ENCODE results near the gene RAB34.
"Not testable (repeated sequence)": the region's sequence is repeated elsewhere in the genome, so short reads cannot be mapped to it uniquely, and the experiment has no call there.

Gene RAB34

DNA sequence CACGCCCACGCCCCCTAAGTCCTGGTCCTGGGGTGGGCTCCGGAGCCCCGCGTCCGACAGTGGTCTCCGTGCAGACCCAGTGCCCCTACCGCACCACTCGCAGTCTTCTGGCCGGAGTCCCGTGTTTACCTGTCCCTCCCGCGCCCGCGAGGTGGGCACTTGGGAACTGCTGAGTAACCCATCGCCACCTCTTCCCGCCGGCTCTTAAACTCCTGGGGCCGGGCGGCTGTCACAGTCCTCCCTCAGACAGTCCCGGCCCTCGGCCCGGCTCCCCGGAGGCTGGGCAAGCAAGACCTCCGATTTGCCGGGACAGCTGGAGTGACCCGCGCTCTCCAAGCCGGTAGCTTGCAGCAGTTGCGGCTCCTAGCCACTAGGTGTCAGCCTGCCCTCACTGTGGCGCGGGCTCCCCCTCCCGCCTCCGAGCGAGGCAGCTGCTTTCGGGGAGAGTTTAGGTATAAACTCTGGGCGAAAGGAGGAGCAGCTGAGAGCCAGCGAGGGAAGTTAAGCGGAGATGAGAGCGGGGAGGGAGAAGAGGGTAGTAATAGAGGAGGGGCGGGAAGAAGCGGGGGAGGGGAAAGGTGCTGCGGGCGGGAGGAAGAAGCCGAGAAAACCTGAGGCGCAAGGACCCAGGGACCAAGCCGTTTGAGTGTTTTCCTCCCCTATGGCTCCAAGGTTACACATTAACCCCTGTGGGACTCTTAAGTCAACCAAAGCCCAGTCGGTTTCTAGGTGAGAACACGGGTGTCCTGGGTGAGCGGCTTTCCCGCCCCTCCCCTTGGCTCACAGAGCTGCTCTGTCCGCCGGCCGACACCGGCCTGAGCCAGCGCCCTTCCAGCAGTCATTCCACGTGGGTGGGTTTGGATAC lies 9.2 kb upstream of the RAB34 start:
- DNase-seq, result peak; percentile 91

DNA sequence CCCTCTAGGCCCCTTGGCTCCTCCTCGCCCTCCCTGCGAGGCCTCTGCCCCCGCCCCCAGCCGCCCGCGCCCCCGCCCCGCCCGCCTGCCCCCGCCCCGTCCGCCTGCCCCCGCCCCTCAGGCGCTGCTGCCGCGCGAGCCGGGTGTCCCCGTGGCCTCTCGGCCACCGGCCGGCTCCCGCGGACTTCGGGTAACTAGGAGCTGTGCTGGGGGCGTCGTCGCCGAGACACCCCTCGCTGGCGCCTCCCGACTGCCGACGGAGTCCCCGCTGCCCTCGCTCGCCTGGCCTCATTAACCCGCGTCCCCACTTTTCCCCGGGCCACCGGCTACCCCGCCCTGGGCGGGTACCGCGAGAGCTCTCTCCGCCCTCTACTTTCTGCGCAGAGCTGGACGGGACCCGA lies 8.6 kb upstream of the RAB34 start, which contains the start of gene TLCD1:
Gene TLCD1 (minus strand): TSS at position 8 of the 401 bp plus-strand sequence. CDS start 136 bp downstream, outside the sequence.
- DNase-seq, result no peak

GRCh38 chr17:28725660-28726225 lies 8.1 kb upstream of the RAB34 start:
- DNase-seq, result peak; percentile 21

DNA sequence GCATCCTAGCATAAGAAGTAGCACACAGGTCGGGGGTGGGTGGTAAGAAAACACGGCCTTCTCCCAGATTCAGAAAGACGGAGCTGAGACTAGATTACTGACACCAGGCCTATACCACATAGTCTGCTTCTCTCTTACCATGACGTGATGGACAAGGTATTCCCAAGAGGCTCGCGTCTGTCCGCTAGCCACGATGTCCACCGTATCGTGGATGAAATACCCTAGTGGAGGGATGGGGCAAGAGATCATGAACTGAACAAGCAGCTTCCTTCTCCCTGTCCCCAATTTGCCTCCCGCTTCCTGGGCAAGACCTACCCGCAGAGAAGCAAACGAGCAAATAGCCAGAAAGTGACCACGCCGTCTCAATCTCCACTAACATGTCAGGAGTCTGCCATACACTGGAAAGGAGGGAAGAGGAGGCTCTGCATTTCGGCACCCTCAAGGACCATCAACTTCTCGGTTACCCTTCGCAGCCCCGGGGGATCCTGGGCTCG lies 7.5 kb upstream of the RAB34 start:
- DNase-seq, result peak; percentile 41

- no peak for DNase-seq
Measured at GRCh38 chr17:28724500-28725165, 7.0 kb upstream of the RAB34 start.

DNA sequence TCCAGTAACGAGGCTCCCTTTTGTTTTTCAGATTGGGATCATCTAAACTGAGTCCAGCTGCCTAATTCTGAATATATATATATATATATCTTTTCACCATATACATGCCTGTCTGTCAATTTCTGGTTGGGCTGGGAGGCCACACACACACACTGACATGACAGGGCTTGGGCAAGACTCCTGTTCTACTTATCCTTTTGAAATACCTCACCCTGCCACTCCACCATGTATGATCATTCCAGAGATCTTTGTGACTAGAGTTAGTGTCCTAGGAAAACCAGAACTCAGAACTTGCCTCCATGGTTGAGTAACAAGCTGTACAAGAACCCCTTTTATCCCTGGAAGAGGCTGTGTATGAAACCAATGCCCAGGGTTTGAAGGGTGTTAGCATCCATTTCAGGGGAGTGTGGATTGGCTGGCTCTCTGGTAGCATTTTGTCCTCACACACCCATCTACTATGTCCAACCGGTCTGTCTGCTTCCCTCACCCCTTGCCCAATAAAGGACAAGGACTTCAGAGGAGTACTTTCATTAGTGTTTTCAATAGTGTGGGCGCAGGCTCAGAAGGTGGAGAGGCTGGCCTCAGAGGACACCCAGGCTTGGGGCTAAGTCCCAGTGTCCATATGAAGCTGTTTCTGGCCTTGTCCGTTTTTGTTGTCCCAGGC lies 6.3 kb upstream of the RAB34 start:
- not testable (repeated sequence) for DNase-seq

DNA sequence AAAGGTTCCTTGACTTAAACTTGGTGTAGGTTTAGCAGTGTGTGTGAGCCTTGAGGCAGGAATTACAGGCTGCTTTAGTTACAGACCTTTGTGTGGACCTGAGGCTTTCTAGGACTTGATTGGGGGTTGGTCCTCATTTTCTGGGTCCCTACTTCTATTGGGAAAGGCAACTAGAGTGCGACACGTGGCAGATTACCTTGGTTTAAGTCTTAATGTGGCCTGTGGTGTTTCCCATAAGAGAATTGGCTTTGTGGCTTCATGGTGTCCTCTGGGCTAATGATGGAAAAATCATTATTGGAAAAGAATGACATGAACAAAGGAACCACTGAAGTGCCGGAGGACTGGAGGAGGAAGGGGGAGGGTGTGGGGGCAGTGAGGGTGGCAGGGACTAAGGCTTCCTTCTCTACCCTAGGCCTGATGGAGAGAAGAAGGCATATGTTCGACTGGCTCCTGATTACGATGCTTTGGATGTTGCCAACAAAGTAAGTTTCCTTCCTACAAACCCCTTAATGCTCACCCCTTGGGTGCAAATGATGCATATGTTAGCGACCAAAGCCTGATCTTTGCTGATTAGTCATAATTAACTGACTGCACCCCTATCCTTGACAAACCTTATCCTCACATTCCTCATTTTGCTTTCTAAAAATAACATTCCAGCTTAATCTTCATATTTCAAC lies 5.6 kb upstream of the RAB34 start:
- no peak for DNase-seq

- no peak for DNase-seq
Measured at GRCh38 chr17:28722417-28723158, 4.9 kb upstream of the RAB34 start.

- not testable (repeated sequence) for DNase-seq
Measured at GRCh38 chr17:28720997-28721329, 3.3 kb upstream of the RAB34 start.

DNA sequence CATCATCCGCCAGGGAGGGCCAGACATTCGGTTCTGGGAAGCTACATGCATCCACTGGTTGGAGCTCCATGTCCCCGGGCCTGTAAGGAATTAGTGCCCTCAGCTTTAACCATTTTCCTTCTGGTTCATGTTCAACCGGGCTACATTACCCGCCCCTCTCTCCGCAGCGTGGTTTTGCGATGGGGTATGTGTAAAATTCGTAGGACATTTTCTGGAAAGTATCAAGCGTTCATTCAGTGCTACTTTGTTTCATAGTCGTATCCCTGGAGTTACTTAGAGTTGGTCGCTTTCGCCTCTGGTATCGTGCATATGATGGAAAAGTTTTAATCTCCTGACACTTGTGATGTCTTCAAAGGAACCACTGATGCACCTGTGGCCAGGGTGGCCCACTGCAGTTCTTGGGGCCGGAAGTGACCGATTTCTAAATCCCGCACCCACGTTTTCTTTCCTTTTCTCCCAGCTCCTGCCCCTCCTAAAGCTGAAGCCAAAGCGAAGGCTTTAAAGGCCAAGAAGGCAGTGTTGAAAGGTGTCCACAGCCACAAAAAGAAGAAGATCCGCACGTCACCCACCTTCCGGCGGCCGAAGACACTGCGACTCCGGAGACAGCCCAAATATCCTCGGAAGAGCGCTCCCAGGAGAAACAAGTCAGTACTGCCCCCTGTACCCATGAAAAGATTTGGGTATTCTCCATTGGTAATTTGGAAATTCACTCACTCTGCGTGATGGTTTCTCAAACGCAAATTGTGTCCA lies 2.8 kb upstream of the RAB34 start:
- DNase-seq, result no peak

GRCh38 chr17:28719021-28719433 lies 1.4 kb upstream of the RAB34 start:
- no peak for DNase-seq

DNA sequence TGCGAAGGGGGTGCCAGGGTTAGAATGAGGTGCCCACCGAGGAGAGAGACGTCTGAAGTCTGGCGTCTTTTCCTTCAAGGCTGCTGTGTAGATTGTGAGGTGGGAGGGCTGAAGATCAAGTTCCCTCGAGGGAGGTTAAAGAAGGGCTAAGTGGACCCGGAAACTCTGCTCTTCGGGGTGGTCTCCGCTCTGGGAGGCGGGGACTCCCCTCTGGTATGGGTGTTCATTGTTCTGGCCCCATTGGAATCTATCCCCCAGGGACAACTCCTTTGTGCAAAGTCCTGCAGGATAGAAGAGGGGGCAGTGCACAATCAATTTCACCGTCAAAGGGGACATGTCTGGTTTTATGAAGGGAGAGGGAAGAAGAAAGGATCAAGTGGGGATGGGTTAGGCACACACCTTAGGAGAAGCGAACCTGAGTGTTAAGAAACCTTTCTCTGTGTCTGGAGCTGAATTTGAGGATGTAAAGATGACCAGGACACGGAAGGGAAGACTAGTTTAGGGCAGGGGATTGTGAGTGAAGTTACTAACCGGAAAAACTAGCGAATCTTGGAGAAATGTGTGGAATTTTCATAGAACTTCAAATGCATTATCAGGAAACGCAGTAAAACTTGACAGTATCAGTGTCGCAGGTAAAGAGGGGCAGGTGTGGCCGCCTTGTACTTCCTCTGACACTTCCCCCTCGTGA lies 809 bp upstream of the RAB34 start:
- no peak for DNase-seq

DNA sequence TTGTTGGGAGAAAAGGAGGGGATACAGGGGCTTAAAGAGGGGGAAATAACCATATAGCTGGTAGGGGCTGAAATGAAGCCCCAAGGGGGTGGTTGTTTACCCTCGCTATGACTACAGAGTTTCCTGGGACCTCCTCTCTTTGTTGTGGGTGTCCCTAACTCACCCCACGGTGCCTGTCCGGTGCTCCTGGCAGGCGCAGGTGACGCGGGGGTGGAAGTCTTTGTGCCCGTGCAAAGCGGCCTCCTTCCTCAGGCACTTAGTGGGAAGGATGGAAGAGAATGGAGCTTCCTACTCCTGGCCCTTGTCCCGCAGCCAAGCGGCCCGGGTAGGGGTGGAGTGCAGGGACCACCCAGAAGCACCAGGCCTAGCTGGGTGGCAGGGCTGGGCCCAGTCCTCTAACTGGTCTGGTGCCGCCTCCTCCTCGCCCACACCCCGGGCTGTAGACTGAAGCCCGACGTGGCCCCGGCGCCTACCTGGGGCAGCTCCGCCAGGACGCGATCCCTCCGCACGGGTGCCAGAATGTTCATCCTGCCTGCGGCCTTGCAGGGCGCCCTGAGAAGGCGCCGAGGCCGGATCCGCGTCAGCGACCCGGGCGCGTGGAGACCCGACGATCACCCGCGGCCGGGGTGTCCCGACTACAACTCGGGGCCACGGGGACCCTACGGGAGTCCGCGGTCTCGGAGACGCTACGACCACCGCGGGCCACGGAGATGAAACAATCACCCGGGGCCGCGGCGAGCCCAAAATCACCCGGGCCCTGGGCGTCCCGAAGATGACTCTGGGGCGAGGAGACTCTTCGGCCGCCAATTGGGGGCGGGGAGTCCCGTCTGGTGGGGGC lies 709 bp downstream of the RAB34 start:
- no peak for DNase-seq

DNA sequence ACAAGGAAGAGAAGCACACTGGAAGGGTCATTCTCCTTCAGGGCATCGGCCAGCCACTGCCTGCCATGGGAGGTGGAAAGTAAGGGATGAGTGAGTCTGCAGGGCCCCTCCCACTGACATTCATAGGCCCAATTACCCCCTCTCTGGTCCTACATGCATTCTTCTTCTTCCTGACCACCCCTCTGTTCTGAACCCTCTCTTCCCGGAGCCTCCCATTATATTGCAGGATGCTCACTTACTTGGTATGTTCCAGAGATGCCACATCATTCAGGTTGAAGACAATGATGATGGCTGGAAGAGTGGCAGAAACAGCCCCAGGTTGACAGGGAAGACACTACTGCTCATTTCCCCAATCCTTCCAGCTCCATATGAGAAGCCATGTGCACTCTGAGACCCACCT lies 2.5 kb downstream of the RAB34 start:
- no peak for DNase-seq

GRCh38 chr17:28714281-28714680 lies 3.4 kb downstream of the RAB34 start:
- DNase-seq, result no peak

DNA sequence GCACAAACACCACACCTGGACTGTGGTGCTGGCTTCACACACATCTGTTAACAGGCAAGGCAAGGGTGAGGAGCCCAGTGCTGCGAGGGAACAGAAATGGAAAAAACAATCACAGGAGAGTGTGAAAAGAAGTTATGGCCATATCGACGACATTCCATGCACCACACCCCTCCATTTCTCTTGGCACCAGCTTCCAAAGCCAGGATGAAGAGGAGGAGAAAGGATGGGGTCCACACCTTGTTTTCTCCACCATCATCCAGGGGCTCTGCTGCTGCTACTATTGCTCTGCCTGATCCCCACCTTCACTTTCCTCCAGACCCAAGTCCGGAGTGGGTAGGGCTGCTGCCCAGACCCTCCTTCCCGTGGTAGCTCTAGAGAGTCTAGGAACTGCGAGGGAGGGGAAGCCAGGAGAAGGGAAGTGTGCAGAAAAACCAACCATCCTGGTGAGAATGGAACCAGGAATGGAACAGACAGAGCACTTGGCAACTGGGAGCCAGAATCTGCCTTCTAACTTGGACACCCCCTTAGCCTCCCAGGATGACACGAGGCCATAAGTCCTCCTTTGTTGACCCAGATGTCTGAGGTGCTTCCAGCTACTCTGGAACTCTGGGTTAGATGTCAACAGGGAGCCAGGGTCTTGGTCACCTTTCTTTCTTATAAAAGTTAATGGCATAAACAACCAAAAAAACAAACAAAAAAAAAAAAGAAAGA lies 4.8 kb downstream of the RAB34 start:
- no peak for DNase-seq

DNA sequence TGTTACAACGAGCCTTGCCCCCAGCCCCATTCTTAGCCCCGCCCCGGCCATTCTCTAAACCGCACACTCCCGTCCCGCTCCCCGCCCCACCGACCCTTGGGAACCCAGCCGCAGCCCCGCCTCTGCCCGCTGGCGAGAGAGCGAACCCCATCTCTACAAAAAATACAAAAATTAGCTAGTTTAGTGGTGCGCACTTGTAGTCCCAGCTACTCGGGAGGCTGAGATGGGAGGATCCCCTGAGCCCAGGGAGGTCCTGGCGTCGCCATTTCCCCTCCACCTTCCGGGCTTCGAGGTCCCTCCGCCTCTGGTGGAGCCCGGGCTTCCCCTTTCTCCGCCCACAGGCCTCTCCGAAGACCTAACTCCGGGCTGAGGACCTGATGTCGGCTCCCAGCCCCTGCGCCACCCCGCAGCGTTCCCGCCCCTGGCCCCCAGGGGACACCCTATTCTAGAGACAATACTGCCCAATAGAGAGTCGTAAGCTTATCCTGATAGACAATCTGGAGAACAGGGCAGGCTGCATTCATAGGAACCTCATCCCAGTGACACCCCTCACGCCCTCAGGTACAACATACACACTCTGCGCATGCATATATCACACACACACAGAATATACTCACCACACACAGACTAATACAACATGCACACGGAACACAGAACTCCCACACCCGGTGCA lies 5.5 kb downstream of the RAB34 start:
- no peak for DNase-seq

GRCh38 chr17:28711723-28712031 lies 6.0 kb downstream of the RAB34 start, which contains the start of gene PROCA1:
TSS of gene PROCA1 (minus strand) at chr17:28711888. CDS start at chr17:28711660, 228 bp downstream.
- DNase-seq, result no peak
